CD14-positive monocyte (primary cell): ENCODE measurements around the gene INO80D. TPM values are rescaled to one million over a fixed set of nuclear protein-coding genes. Genes with fewer than 3 reads are reported as not detected.

Source experiments
- DNase-seq, 3 donors: peaks; one replicate each; pipeline ENCODE4 v3.0.0-alpha.2; 2011 to 2022
- H2AFZ ChIP-seq: 2 replicates; pipeline ENCODE4 v1.6.0; 2012; ENCODE audit warnings: mild to moderate bottlenecking, low read depth, low read length, inconsistent platforms; ENCODE audit not compliant: insufficient read depth, poor library complexity, severe bottlenecking
- H3K27ac ChIP-seq, 2 donors: 1 replicate in 1 of 2; 2 replicates in 1 of 2; pipeline ENCODE4 v1.5.1; 2012 to 2013; ENCODE audit warnings: low read length in 2 of 2, control low read depth in 1 of 2, inconsistent platforms in 1 of 2, low read depth in 1 of 2, mild to moderate bottlenecking in 1 of 2
- H3K27me3 ChIP-seq, 2 donors: one replicate each; pipeline versions ENCODE4 v1.6.0 to v1.6.1; 2011 to 2013; ENCODE audit warnings: low read length in 2 of 2; ENCODE audit not compliant: control insufficient read depth in 2 of 2, insufficient read depth in 2 of 2
- H3K36me3 ChIP-seq, 2 donors: replicated peaks in 1 of 2; 1 replicate in 1 of 2; 2 replicates in 1 of 2; pipeline versions ENCODE4 v1.5.1 to v1.6.1; 2012 to 2013; ENCODE audit warnings: low read length in 2 of 2, control low read depth in 1 of 2, inconsistent platforms in 1 of 2, mild to moderate bottlenecking in 1 of 2; ENCODE audit not compliant: insufficient read depth in 2 of 2, control insufficient read depth in 1 of 2
- H3K4me1 ChIP-seq, 2 donors: 1 replicate in 1 of 2; 2 replicates in 1 of 2; pipeline versions ENCODE4 v1.5.1 to v1.6.1; 2012 to 2013; ENCODE audit warnings: low read length in 2 of 2, control low read depth in 1 of 2, inconsistent platforms in 1 of 2, mild to moderate bottlenecking in 1 of 2, moderate library complexity in 1 of 2; ENCODE audit not compliant: insufficient read depth in 2 of 2, control insufficient read depth in 1 of 2
- H3K4me2 ChIP-seq: replicated peaks from 2 replicates; pipeline ENCODE3; 2012; ENCODE audit warnings: low read length, moderate library complexity, mild to moderate bottlenecking; ENCODE audit not compliant: poor library complexity, severe bottlenecking; ENCODE audit errors: extremely low read depth
- H3K4me3 ChIP-seq, 3 experiments: fragments of 200-600 bp in 1 of 3; sonication (generic) in 1 of 3; replicated peaks in 1 of 3; 1 replicate in 2 of 3; 2 replicates in 1 of 3; pipeline ENCODE4 v1.5.1; 2011 to 2013; ENCODE audit warnings: low read length in 3 of 3, mild to moderate bottlenecking in 3 of 3, control low read depth in 2 of 3, low read depth in 2 of 3, inconsistent platforms in 1 of 3, moderate library complexity in 1 of 3
- H3K79me2 ChIP-seq: 2 replicates; pipeline ENCODE4 v1.6.0; 2012; ENCODE audit warnings: mild to moderate bottlenecking, control low read depth, inconsistent platforms, low read length, moderate library complexity; ENCODE audit not compliant: insufficient read depth
- H3K9ac ChIP-seq: 2 replicates; pipeline ENCODE4 v1.6.0; 2017; ENCODE audit warnings: low read length, mild to moderate bottlenecking; ENCODE audit not compliant: insufficient read depth, poor library complexity, severe bottlenecking
- H3K9me3 ChIP-seq, 2 donors: replicated peaks in 1 of 2; 1 replicate in 1 of 2; 2 replicates in 1 of 2; pipeline versions ENCODE4 v1.5.1 to v1.6.1; 2012 to 2013; ENCODE audit warnings: low read length in 2 of 2, control low read depth in 1 of 2; ENCODE audit not compliant: control insufficient read depth in 1 of 2, insufficient read depth in 1 of 2
- H4K20me1 ChIP-seq: 2 replicates; pipeline ENCODE4 v1.6.0; 2012; ENCODE audit warnings: mild to moderate bottlenecking, low read length, control low read depth, moderate library complexity; ENCODE audit not compliant: insufficient read depth
- H3K27ac Mint-ChIP-seq, 7 donors: one replicate each; pipeline ENCODE4 v1.8.0; 2020; ENCODE audit warnings: mild to moderate bottlenecking in 7 of 7, mixed read lengths in 7 of 7, moderate library complexity in 6 of 7, inconsistent platforms in 2 of 7
- H3K27me3 Mint-ChIP-seq, 3 donors: one replicate each; pipeline ENCODE4 v1.8.0; 2021 to 2022; ENCODE audit warnings: low read depth in 3 of 3, mild to moderate bottlenecking in 3 of 3, mixed read lengths in 3 of 3, moderate library complexity in 3 of 3, inconsistent platforms in 1 of 3
- H3K36me3 Mint-ChIP-seq, 2 donors: one replicate each; pipeline ENCODE4 v1.8.0; 2020; ENCODE audit warnings: mixed read lengths in 2 of 2, inconsistent platforms in 1 of 2, mild to moderate bottlenecking in 1 of 2
- H3K4me1 Mint-ChIP-seq: one replicate; pipeline ENCODE4 v1.8.0; 2020; ENCODE audit warnings: mild to moderate bottlenecking, mixed read lengths
- H3K4me3 Mint-ChIP-seq, 2 donors: one replicate each; pipeline ENCODE4 v1.8.0; 2020; ENCODE audit warnings: mild to moderate bottlenecking in 2 of 2, mixed read lengths in 2 of 2, moderate library complexity in 1 of 2
- H3K9me3 Mint-ChIP-seq, 7 donors: one replicate each; pipeline ENCODE4 v1.8.0; 2020 to 2022; ENCODE audit warnings: mixed read lengths in 7 of 7, mild to moderate bottlenecking in 6 of 7, moderate library complexity in 6 of 7, inconsistent platforms in 2 of 7
- WGBS: methylation state at CpG from one replicate; pipeline ENCODE4 v1.1.5; 2013; ENCODE audit warnings: missing lambda C conversion rate; ENCODE audit not compliant: insufficient coverage; 5-methylcytosine and 5-hydroxymethylcytosine counted together
- intact Hi-C, 2 donors: fragments of 100-400 bp; cut with micrococcal nuclease; formaldehyde crosslinking; loops; one replicate each; pipeline versions ENCODE4 v1.15.0 to v1.15.1; 2023
- polyA plus RNA-seq, 3 donors: library from polyadenylated mRNA; depleted of rRNA in 1 of 3; unstranded in 2 of 3; stranded (reverse) in 1 of 3; fragments of 300-500 nt in 2 of 3; fragments of >200 nt in 1 of 3; fragmentation: Illumina TruSeq in 2 of 3; gene quantifications; 1 replicate in 2 of 3; 2 replicates in 1 of 3; pipeline ENCODE4 v1.2.3, GENCODE V29; 2012 to 2021
- TF ChIP-seq, protein P1 (sequence below): fragments of 200-600 bp; IDR thresholded peaks from one replicate; pipeline ENCODE4 v1.8.0; 2022; ENCODE audit warnings: antibody characterized with exemption, mild to moderate bottlenecking

INO80D gene
- polyA plus RNA-seq, 3 donors: 3.8 to 6.1 (median 4.4) TPM

DNA sequence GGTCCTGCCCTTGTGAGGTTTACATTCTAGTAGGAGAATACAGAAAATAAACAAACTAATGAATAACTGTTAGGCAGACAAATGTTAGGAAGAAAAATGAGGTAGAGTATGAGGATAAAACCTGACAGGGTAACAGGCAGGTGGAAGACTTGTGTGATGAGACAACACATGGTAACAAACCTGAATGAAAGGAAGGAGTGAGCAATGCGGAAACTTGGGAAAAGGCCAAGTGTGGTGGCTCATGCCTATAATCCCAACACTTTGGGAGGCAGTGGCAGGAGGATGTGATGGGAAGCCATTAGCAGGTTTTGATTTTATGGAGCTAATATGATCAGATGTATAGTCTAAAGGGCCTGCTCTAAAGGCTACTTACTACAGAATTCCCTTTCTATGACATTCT lies 74.2 kb downstream of the INO80D start:
- Mint-ChIP-seq H3K9me3 (peaks cover 8 to 18% (median 11%) of the 10 kb centered on the region in 7 donors), H3K4me1 (no peaks in the 10 kb centered on the region), H3K4me3 (no peak overlapping the region), H3K36me3 (peaks cover 70 to 89% of the 10 kb centered on the region in 2 donors), H3K27ac (no peak overlapping the region), H3K27me3 (no peaks in the 10 kb centered on the region)
- Histone ChIP-seq H3K9ac (no peak overlapping the region), H3K79me2 (no peaks in the 10 kb centered on the region), H3K4me3 (no peak overlapping the region), H3K4me1 (no peaks in the 10 kb centered on the region), H3K27me3 (no peaks in the 10 kb centered on the region), H3K27ac (no peak overlapping the region), H4K20me1 (no peaks in the 10 kb centered on the region), H3K36me3 (peaks cover 55 to 94% of the 10 kb centered on the region in 2 donors), H3K4me2 (no peak overlapping the region), H2AFZ (no peak overlapping the region), H3K9me3 (peaks cover 10 to 11% of the 10 kb centered on the region in 2 donors)
- intact Hi-C loops: no loop called here
- WGBS: 100% methylated on average over 1 of the region's 1 CpG
- TF ChIP-seq, protein P1, sequence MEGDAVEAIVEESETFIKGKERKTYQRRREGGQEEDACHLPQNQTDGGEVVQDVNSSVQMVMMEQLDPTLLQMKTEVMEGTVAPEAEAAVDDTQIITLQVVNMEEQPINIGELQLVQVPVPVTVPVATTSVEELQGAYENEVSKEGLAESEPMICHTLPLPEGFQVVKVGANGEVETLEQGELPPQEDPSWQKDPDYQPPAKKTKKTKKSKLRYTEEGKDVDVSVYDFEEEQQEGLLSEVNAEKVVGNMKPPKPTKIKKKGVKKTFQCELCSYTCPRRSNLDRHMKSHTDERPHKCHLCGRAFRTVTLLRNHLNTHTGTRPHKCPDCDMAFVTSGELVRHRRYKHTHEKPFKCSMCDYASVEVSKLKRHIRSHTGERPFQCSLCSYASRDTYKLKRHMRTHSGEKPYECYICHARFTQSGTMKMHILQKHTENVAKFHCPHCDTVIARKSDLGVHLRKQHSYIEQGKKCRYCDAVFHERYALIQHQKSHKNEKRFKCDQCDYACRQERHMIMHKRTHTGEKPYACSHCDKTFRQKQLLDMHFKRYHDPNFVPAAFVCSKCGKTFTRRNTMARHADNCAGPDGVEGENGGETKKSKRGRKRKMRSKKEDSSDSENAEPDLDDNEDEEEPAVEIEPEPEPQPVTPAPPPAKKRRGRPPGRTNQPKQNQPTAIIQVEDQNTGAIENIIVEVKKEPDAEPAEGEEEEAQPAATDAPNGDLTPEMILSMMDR: no peak
- DNase-seq: no peak

DNA sequence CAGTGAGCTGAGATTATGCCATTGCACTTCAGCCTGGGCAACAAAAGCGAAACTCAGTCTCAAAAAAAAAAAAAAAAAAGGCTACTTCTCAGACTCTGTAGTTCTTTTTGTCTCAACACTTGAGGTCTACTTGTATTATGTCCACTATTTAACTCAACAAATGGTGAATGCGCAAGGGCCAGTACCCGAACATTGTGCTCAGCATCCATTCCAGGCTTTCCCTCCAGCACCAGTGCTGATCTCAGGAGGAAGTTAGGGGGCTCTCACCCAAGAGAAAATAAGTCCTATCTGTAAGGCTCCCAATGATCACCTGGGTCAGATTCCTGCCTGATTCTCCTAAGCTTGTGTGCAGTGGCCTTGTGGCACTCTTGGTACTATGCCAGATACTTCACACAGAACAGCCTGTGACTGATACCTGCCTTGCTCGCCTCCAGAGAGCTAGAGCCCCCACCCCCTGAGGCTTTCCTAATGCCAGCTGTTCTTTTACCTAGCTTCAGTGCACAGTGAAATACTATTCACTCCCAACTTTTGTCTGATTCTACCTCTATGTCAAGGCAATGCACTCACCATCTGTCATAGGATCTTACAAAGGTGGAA lies 74.9 kb downstream of the INO80D start:
- intact Hi-C loops: no loop called here
- H3K4me1 ChIP-seq: no peaks in the 10 kb centered on the region

More for the DNA sequence above, 74.9 kb downstream of the INO80D start:
- Mint-ChIP-seq H3K9me3 (peaks cover 3 to 11% (median 4%) of the 10 kb centered on the region in 7 donors), H3K27ac (no peak overlapping the region), H3K36me3 (peaks cover 69 to 89% of the 10 kb centered on the region in 2 donors), H3K27me3 (no peaks in the 10 kb centered on the region), H3K4me1 (no peaks in the 10 kb centered on the region), H3K4me3 (no peak overlapping the region)
- Histone ChIP-seq H3K9ac (no peak overlapping the region), H2AFZ (no peak overlapping the region), H3K27me3 (no peaks in the 10 kb centered on the region), H3K79me2 (no peaks in the 10 kb centered on the region), H4K20me1 (no peaks in the 10 kb centered on the region), H3K4me3 (no peak overlapping the region), H3K4me2 (no peak overlapping the region), H3K36me3 (peaks cover 54 to 94% of the 10 kb centered on the region in 2 donors), H3K9me3 (peaks cover 4 to 5% of the 10 kb centered on the region in 2 donors), H3K27ac (no peak overlapping the region)
- DNase-seq: no peak
- 100% methylated on average over 2 of the region's 4 CpGs for WGBS
- TF ChIP-seq, protein P1: no peak
